ENCODE measurements around the gene NSF.
"Not testable (repeated sequence)": the region's sequence is repeated elsewhere in the genome, so short reads cannot be mapped to it uniquely, and the experiment has no call there.

NSF gene

DNA sequence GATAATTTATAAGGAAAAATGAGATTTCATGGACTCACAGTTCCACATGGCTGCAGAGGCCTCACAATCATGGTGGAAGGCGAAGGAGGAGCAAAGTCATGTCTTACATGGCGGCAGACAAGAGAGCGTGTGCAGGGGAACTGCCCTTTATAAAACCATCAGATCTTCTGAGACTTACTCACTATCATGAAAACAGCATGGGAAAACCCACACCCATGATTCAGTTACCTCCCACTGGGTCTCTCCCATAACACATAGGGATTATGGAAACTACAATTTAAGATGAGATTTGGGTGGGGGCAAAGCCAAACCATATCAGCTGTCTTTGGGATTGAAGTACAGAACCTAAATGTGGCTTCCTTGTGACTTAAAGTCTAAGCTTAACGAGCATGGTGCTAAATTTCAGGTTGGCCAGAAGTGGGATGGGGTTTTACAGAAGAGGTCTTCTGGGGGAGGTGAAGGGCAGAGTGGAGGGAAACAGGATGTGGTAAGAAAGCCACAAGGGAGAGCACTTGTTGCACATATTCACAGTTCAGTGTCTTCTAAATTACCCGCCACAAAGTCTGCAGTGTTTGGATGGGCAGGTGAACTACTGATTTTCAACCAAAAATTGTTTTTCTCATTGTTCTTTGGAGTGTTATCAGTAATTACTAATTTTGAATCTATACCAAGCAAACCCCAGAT, 38.4 kb downstream of the NSF start:
- not testable (repeated sequence) for DNase-seq (ENCODE audit: low spot score)

DNA sequence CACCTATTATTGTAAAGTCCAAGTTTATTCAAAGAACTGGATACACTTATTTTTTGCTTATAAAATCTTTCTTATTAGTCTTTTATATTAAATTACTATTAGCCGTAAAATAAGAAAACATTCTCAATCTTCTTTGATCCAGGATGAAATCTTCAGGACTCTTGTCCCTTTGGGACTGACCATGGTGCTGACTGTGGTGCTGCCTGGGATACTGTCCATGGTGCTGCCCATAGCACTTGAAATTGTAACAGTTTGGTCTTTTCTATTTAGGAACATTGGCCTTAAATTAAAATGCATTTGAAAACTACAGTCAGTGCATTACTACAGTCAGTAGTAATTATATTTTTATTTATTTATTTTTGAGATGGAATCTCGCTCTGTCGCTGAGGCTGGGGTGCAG, 41.7 kb downstream of the NSF start:
- not testable (repeated sequence) for DNase-seq (ENCODE audit: low spot score)

DNA sequence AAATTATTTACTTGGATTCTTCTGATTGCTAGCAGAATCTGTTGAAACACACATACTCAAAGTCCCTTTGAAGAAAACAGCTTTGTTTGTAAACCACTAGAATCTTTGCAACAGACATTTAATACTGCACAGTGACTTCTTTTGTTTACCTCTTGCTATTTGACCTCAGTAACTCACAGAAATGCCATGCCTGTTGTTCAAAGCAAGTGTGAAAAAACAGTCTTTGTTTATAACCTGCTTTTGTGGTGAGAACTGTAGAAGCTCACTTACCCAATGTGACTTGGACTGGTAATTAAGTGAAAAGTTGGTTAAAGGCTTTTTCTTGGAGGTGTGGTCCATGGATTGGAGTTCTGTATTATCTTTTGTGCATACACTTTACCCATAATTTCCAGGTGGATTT, 44.4 kb downstream of the NSF start:
- DNase-seq (ENCODE audit: low spot score), result not testable (repeated sequence)

DNA sequence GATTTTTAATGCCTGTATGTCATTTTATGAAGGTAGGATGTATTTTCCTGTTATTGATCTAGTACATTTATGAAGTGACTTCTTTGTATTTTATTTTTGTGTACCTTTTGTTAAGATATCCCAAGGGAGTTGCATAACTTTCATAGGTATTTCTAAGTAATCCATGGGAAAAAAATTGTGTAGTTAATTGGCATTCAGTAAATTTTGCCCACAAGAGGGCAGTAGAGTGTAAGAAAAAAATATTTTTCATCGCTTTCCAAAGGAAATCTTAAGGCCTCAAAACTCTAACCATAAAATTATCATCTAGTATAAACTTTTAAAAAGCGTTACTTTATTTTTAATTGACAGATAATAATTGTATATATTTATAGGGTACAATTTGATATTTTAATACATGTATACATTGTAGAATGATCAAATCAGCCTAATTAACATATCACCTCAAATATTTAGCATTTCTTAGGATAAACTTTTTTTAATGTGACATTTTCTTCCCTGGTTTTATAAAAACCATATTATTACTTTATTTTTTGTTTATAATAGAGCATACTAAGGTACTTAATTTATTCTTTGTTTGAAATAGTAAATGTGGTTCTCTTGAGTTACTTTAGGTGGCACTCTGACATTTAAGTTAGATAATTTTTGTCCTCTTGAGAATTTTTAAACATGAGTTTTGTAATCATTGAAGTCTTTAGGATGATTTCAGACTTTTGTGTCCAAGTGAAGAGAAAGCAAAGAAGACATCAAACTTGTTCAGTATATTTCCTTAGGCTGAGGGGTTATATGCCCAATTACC, 51.6 kb downstream of the NSF start:
- DNase-seq (ENCODE audit: low spot score), result not testable (repeated sequence)

DNA sequence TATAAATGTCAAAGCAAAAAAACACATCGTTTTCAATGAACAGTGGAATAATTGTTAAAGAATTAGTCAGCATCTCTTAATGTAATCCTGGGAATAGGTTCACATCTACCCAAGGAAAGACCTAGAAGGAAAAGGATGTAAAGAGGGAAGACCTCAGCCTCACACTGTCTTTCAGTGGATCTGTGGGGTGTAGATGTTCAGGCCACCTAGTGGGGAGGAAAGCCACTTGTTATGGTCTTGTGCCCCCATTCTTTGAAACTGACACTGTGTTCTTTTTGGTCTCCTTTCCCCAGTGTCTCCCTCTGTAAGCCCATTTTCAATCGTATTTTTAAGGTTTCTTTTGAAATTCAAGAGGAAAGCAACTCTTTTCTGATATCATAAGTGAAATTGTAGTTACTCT, 56.8 kb downstream of the NSF start:
- DNase-seq (ENCODE audit: low spot score), result not testable (repeated sequence)

DNA sequence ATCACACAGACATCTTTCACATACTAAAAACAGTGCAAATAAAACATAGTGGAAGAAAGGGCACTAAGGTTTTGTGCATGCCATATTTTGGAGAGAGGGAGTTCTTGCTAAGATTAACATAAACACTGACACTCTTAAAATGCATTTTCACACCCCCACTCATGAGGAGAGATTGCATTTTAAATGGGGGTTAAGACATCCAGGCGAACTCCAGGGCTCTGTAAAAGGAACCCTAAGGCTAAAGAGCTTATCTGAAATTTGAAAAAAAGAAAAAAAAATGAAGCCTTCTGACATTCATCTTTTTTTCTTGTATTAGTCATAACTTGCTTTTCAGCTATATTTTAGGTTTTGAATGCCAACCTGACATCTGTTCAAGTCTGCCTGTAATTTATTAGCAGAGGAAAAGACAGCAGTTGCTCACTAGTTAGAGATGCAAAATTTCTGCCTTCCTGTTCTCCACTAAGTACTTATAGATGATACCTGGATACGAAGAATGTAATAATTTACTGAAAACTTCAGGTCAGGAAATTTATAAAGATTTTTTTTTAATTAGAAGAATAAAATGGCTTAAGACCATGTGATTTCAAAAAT, 57.3 kb downstream of the NSF start:
- not testable (repeated sequence) for DNase-seq (ENCODE audit: low spot score)

DNA sequence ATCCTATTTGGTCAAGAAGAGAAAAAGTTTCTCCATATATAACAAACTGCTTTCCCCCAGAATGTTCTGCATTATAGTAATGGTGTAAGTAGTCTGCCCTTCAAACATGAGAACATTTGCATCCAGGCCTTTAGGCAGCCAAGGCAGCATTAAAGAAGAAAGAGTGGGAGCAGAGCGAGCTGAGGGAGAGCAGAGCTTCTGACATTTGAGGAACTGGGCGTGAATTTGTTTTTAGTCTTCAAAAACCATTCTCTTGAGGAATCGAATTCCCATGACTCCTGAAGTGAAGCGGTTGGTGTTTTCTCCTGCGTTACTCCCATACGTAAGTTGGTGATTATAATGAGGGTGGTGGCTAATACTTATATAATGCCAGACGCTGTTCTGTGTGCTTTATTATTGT, 58.8 kb downstream of the NSF start:
- DNase-seq (ENCODE audit: low spot score), result not testable (repeated sequence)

DNA sequence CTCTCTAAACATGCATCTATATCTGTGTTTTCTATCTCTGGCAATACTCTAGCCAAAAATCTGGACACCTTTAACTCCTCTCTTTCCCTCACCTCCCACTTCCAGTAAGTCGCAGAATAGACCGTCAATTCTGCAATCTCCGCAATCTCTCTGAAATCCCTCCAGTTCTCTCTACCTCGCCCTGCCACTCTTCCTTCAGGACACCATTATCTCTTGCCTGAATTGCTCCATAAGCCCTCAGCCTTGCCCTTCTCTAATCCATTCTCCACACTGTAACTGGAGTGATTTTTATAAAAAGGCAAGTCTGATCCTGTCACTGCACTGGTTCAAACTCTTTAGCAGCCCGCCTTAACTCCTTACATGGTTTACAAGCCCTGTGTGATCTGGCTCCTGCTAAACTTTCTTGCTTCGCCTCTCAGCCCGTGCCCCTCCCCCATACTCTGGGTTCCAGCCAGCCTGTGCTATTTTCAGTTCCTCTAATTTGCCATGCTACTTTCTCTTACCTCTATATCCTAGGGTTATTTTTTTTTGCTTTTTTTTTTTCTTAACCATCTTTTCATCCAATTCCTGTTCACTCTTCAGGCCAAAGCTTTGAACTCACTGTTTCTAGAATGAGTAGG, 61.7 kb downstream of the NSF start:
- DNase-seq (ENCODE audit: low spot score), result not testable (repeated sequence)

DNA sequence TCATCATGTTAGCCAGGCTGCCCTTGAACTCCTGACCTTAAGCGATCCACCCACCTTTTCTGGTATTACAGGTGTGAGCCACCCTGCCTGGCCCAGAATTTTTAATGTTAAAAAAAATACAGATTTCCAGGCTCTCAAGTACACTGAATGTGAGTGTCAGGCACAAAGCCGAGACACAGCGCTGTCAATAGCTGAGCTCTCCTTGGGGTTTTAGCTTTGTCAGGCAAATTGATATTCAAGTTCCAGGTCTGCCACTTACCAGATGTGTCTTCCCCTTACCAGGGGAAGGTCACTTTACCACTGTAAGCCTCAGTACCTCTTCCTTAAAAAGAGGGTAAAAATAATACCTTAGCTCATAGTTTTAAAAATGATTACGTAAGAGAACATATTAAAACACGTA, 67.8 kb downstream of the NSF start:
- DNase-seq (ENCODE audit: low spot score), result not testable (repeated sequence)

DNA sequence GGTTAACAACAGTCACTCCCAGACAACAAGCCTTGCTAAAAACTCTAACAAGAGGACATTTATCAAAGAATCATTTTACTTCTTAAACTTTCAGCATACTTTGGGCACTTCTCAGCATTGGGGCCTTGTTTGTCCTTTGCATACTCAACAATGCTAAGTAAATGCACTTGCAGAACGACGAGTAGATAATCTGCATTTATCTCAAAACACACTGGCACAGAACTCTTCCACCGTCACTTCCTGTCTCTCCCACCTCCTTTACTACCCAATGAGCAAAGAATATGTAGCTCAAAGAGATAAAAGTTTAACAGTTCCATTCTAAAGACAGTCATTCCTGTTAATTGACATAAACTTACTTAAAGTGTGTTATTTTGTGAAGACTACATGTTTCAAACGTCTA, 69.2 kb downstream of the NSF start:
- not testable (repeated sequence) for DNase-seq (ENCODE audit: low spot score)

DNA sequence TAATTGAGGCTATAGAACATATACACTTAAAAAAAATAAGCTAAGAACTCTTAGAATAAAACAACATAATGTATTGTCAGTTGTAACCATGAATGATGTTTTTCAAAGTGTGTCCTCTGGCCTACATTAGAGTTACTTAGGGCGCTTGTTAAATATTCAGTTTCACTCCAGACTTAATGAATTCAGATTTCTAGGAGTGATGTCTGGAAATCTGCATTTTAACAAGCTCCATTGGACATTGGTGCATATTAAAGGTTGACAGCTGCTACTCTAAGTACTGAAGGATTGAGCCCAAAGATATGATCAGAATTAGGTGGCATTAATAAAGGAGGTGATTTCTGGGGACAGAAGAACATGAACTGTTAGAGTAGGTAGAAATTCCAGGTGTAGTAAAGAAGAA, 72.7 kb downstream of the NSF start:
- not testable (repeated sequence) for DNase-seq (ENCODE audit: low spot score)

DNA sequence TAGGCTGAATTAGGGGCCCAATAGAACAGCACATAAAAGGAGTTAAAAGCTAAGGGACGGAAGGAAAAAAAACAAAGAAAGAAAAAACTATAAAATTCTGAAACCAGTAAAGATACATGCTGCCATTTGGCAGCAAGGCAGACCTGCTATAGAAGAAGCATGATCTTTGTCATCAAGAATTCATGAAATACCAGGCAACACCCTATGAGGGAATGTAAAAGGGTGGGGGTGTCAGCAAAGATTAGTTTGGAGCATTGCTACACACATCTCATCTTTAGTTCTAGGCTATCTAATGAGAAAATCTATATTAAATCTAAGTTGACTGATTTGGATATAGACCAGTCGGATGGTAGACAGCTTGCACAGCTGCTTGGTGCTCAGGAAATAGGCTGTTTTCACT, 73.1 kb downstream of the NSF start:
- DNase-seq (ENCODE audit: low spot score), result not testable (repeated sequence)

DNA sequence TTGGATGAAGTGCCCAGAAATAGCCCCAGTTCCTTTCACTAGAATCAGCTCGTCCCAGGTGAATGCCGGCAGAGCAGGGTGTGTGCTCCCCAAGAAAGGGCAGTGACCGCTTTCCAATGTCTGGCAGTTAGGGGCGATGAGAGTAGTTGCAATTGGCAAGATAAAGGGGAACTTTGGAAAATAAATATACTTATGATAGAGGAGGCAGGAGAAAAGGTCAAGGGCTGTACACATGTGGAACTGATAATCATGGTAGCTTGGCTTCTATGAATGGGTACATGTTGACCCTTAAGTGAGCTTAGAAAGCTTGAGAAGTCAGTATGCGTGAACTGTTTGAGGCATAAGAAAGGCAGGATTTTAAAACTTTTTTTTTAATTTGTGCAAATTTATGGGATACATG, 75.5 kb downstream of the NSF start:
- not testable (repeated sequence) for DNase-seq (ENCODE audit: low spot score)

DNA sequence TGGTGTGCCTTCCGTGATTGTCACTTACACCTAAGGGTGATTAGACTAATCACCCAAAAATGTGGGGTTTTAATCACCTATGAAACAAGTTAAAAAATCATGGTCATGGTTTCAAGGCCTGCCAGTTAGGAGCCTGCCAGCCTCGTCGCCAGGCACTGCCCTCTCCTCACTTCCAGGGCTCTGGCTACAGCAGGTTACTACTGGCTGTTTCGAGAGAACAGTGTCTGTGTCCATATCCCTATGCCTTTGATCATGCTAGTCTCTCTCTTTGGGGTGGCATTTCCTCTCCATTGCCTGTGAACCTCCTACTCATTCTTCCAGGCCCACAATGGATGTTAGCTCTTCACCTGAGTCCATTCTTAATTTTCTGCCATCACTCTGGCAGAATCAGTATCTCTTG, 80.3 kb downstream of the NSF start:
- not testable (repeated sequence) for DNase-seq (ENCODE audit: low spot score)

DNA sequence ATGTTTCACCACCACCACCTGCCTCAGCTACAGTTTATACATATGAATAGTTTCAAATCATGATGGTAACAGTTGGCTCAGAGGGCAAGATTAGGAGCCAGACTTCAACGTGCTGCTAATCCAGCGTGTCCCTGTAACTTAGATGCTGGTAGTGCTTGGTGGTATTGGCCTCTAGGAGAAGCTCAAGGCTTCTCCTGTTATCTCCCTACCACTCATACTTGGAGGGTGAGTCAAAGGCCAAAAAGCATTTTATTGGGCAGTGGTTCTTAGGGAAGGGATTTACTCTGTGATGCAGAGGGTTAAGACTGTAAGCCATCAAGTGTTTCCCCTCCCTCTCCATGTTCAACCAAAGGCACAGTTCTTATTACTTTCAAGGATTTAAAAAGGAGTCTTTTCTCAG, 82.3 kb downstream of the NSF start:
- not testable (repeated sequence) for DNase-seq (ENCODE audit: low spot score)

DNA sequence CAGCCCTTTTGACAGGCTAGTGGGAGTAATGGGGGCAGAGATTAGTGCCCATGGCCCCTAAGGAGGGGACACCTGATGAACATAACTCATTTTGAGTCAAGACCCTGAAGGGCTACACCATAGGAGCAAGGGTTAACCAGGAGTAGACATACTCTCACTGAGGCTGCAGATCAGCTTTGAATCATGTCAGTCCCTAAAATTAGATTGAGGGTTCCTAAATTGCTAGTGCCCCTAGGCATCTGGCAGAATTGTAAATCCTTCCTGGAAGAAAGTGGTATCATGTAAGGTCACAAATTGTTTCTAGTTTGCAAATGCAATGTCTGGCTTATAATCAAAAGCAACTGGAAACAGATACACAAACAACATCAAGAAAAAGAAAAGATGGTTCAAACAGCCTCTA, 87.3 kb downstream of the NSF start:
- not testable (repeated sequence) for DNase-seq (ENCODE audit: low spot score)

DNA sequence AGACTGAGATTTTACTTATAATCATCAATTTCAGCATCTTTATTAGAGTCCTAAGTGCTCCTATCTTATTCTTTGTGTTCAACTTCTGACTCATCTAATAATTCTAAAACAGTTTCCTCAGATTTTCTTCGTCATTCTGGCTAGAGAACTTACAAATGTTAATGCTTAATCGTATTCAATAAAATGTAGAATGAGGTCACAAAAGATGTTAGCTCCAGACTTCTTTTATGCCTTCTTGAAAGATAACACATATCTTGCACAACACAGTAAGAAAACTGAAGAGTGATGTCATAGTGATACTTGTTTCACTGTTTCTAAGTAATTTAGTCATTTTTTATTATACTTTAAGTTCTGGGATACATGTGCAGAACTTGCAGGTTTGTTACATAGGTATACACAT, 93.2 kb downstream of the NSF start:
- not testable (repeated sequence) for DNase-seq (ENCODE audit: low spot score)

DNA sequence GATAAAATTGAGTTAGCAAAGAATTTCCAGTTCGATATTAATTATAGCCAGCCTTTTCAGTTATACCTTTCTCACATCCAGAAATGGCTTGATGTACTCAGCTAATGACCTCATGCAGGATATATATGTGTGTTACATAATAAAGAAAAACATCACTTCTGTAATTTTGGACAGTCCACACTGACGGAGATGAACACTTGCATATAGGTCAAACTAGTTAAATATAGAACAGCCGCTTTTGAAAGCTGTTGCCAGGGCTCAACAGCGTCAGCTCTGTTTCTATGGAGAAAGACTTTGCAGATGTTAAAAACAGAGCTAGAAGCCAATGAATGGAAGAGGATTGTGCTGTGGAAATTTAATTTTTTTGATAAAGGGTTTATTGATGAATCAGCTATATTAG, 94.8 kb downstream of the NSF start:
- not testable (repeated sequence) for DNase-seq (ENCODE audit: low spot score)

DNA sequence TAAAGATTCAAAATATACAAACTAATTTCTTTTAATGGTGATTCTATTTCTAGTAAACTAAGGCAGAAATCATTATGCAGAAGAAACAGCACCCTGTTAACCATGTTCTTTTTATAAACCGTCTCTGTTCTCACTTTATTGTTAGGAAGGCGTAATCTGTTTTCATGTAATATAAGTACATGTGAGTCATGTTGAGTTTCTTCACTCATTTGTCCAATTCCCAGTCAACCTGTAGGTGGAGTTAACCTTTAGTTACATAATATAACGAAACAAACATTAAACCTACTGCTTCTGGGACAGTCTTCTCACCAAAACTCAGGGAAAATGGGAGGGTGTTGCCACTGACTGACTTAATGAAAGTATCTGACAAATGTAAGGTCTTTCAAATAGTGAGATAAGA, 101.7 kb downstream of the NSF start:
- not testable (repeated sequence) for DNase-seq (ENCODE audit: low spot score)

DNA sequence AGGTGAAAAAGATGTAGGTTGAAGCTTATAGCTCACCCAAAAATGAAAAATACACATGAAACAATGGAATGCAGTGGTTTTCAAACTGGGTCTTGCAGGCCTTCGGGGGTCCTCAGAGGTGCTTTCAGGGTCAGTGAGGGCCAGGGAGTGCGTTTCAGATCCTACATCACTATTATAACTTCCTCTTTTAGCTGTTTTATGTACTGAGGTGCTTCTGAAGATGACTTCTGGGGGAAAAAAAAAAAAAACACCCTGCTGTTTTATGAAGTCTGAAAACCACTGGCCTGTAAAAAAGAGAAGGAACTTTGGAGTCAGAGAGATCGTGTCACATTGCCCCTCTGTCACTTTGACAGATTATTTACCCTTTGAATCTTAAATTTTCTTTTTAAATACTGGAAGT, 102.8 kb downstream of the NSF start:
- DNase-seq (ENCODE audit: low spot score), result not testable (repeated sequence)

DNA sequence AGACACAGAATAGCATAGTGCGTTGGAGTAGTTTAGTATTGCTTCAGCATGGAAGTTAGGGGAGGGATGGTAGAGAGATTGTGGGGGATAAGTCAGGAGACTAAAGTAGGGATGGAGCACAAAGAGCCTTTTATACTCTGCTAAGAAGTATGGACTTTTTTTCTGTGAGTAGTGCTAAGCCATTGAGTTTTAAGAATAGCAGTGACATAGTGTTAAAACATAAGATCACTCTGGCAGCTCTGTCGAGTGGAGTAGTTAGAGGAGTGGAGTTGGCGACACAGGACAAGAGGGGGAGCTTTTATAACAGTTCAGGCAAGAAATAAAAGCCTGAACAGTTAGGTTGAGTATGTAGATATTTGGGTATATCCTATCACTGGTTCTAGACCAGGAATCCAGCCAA, 106.1 kb downstream of the NSF start:
- not testable (repeated sequence) for DNase-seq (ENCODE audit: low spot score)

DNA sequence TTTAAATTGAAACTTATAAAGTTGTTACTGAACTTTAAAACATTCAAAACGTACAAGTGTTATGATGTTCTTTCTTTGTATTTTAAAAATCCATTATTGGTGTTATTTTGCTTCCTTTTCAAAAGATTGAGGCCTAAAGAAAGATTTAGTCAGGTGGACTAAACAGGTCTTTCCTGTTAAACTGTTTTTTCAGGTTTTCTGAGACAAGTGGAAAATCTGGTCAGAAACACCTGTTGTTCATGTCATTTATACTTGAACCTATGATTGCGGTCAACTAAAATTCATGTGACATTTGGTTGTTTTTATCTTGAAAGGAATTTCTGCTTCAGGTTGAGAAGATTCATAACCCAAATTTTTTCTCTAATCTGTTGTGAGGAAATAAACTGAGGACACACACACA, 108.5 kb downstream of the NSF start:
- DNase-seq (ENCODE audit: low spot score), result not testable (repeated sequence)

DNA sequence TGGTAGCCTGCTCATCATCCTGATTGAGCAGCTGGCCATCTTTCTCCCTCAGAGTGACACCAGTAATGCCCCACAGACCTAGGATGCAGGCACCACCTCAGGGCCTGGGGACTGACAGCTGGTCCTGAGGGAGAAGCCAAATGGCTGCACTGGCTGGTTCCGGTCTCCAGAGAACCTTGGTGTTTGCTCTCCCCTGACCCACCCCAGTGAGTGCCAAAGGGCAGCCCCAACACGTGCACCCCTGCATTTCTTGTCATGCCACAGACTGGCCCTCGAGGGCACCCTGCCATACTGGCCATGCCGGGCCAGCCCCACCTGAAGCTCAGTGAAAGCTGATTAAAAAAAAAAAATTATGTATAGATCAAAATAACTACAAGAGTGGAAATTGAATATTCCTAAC, 127.5 kb downstream of the NSF start:
- DNase-seq (ENCODE audit: low spot score), result no peak
